ENCODE data around the gene BMP8A.

Gene BMP8A

GRCh38 chr1:39567302-39567701 lies 75.9 kb downstream of the BMP8A start:
- no peak for DNase-seq (ENCODE audit: extremely low read depth in 1 of 2, low read depth in 1 of 2)

- DNase-seq (ENCODE audit: extremely low read depth in 1 of 2, low read depth in 1 of 2), result no peak
Measured at GRCh38 chr1:39568208-39568607, 76.8 kb downstream of the BMP8A start.

- no peak for DNase-seq (ENCODE audit: extremely low read depth in 1 of 2, low read depth in 1 of 2)
Measured at GRCh38 chr1:39569034-39569433, 77.6 kb downstream of the BMP8A start.

- DNase-seq (ENCODE audit: extremely low read depth in 1 of 2, low read depth in 1 of 2), result no peak
Measured at GRCh38 chr1:39570477-39571177, 79.2 kb downstream of the BMP8A start.

GRCh38 chr1:39571178-39571483 lies 79.7 kb downstream of the BMP8A start:
- DNase-seq (ENCODE audit: extremely low read depth in 1 of 2, low read depth in 1 of 2), result no peak

- no peak for DNase-seq (ENCODE audit: extremely low read depth in 1 of 2, low read depth in 1 of 2)
Measured at GRCh38 chr1:39572379-39573096, 81.1 kb downstream of the BMP8A start.

- no peak for DNase-seq (ENCODE audit: extremely low read depth in 1 of 2, low read depth in 1 of 2)
Measured at GRCh38 chr1:39573097-39573465, 81.6 kb downstream of the BMP8A start.

GRCh38 chr1:39573736-39574624 lies 82.5 kb downstream of the BMP8A start:
- no peak for DNase-seq (ENCODE audit: extremely low read depth in 1 of 2, low read depth in 1 of 2)

GRCh38 chr1:39574646-39575045 lies 83.2 kb downstream of the BMP8A start:
- no peak for DNase-seq (ENCODE audit: extremely low read depth in 1 of 2, low read depth in 1 of 2)
